ENCODE measurements around the gene PNPT1.

Gene PNPT1

GRCh38 chr2:55585451-55586080 is 108.1 kb downstream of the PNPT1 start:
- H3K4me3 ChIP-seq (ENCODE audit: low read length): no peak overlapping the region
- no peaks in the 10 kb centered on the region for H3K9me3 ChIP-seq (ENCODE audit: insufficient read depth, low read depth, low read length)
- H3K36me3 ChIP-seq (ENCODE audit: insufficient read depth, low read depth, low read length): peaks cover 60% of the 10 kb centered on the region
- H3K27ac ChIP-seq (ENCODE audit: low read length): no peak overlapping the region
- no peaks in the 10 kb centered on the region; the same call in 1 of the 2 replicates for H3K4me1 ChIP-seq (ENCODE audit: insufficient read depth, low read length)
- H3K9ac ChIP-seq (ENCODE audit: low read depth, low read length): no peak overlapping the region
- H3K27me3 ChIP-seq (ENCODE audit: insufficient read depth, low read length): no peaks in the 10 kb centered on the region

Measured in iPS-20b (cell line).